Kidney epithelial cell (primary cell): Measurements from ENCODE around the gene KLHL17. TPM values are rescaled to one million over a fixed set of nuclear protein-coding genes. Genes with fewer than 3 reads are reported as not detected.

Source experiments
- DNase-seq: peaks from one replicate; pipeline ENCODE4 v3.0.0-alpha.2; 2010; ENCODE audit warnings: low read depth
- H3K27me3 ChIP-seq: 2 replicates; pipeline ENCODE4 v1.6.0; 2011; ENCODE audit warnings: low read length; ENCODE audit not compliant: control insufficient read depth, insufficient read depth
- H3K36me3 ChIP-seq: 2 replicates; pipeline ENCODE4 v1.5.1; 2011; ENCODE audit warnings: low read length; ENCODE audit not compliant: control insufficient read depth, insufficient read depth
- H3K4me3 ChIP-seq: 2 replicates; pipeline ENCODE4 v1.5.1; 2011; ENCODE audit warnings: low read depth, mild to moderate bottlenecking, control low read depth, low read length
- total RNA-seq: library from RNA; depleted of rRNA; stranded (reverse); fragments of >200 nt; gene quantifications from 2 replicates; pipeline ENCODE4 v1.2.3, GENCODE V29; 2015
- TF ChIP-seq, protein P1 (sequence below): IDR thresholded peaks from 2 replicates; pipeline ENCODE4 v1.5.1; 2011; ENCODE audit warnings: mild to moderate bottlenecking, moderate library complexity, low read length, control low read depth, inconsistent platforms; ENCODE audit not compliant: insufficient read depth, poor library complexity, severe bottlenecking

The KLHL17 gene
- total RNA-seq, 1 donor from 2014 or later, result 21.4 TPM

- no peak for DNase-seq
- Histone ChIP-seq H3K4me3 (no peak overlapping the region), H3K36me3 (no peaks in the 10 kb centered on the region), H3K27me3 (peaks cover 83% of the 10 kb centered on the region)
- TF ChIP-seq, protein P1, sequence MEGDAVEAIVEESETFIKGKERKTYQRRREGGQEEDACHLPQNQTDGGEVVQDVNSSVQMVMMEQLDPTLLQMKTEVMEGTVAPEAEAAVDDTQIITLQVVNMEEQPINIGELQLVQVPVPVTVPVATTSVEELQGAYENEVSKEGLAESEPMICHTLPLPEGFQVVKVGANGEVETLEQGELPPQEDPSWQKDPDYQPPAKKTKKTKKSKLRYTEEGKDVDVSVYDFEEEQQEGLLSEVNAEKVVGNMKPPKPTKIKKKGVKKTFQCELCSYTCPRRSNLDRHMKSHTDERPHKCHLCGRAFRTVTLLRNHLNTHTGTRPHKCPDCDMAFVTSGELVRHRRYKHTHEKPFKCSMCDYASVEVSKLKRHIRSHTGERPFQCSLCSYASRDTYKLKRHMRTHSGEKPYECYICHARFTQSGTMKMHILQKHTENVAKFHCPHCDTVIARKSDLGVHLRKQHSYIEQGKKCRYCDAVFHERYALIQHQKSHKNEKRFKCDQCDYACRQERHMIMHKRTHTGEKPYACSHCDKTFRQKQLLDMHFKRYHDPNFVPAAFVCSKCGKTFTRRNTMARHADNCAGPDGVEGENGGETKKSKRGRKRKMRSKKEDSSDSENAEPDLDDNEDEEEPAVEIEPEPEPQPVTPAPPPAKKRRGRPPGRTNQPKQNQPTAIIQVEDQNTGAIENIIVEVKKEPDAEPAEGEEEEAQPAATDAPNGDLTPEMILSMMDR, result no peak
Measured at GRCh38 chr1:930633-931138, 29.7 kb upstream of the KLHL17 start.

- TF ChIP-seq, protein P1, result no peak
- Histone ChIP-seq H3K27me3 (peaks cover 83% of the 10 kb centered on the region), H3K4me3 (no peak overlapping the region), H3K36me3 (no peaks in the 10 kb centered on the region)
- no peak for DNase-seq
Measured at GRCh38 chr1:931380-932172, 28.8 kb upstream of the KLHL17 start.

DNA sequence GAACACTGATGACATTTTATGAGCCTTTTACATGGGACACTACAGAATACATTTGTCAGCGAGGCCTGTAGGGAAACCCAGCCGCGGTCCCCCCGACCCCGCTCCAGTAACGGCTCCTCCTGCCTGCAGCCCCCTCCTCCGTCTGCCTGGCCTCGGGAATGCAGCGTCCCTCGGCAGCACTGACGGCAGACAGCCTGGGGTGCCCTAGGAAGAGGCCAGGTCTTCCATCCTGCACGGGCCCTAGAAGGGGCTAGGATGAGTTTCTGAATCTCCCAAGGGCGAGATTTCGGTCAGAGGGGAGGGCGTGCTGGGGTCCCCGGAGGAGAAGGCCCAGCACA lies 28.2 kb upstream of the KLHL17 start:
- DNase-seq, result no peak
- peaks cover 82% of the 10 kb centered on the region for H3K27me3 ChIP-seq
- TF ChIP-seq, protein P1, result no peak
- no peaks in the 10 kb centered on the region for H3K36me3 ChIP-seq
- H3K4me3 ChIP-seq, result no peak overlapping the region

GRCh38 chr1:932776-933602 lies 27.4 kb upstream of the KLHL17 start:
- no peaks in the 10 kb centered on the region for H3K36me3 ChIP-seq
- no peak for DNase-seq
- no peak overlapping the region for H3K4me3 ChIP-seq
- TF ChIP-seq, protein P1, result no peak
- peaks cover 79% of the 10 kb centered on the region for H3K27me3 ChIP-seq

GRCh38 chr1:933603-933940 lies 26.8 kb upstream of the KLHL17 start:
- TF ChIP-seq, protein P1, result no peak
- Histone ChIP-seq H3K36me3 (no peaks in the 10 kb centered on the region), H3K27me3 (peaks cover 77% of the 10 kb centered on the region), H3K4me3 (no peak overlapping the region)
- DNase-seq, result no peak
